GM12878 (cell line): ENCODE results near the gene LAYN. TPM values are rescaled to one million over a fixed set of nuclear protein-coding genes. Genes with fewer than 3 reads are reported as not detected.

Source experiments
- ATAC-seq: fragments of 200-7000 bp; cut with Tn5 transposase; 3 replicates; pipeline ENCODE4 v1.9.1; 2020; ENCODE audit warnings: mild to moderate bottlenecking, moderate library complexity
- BruUV-seq: library from RNA; stranded (reverse); fragments of 400-500 nt; replicated peaks from 2 replicates; lab custom pipeline; 2021; lab: Mats Ljungman, UMichigan
- CTCF ChIA-PET: fragments of 300-600 bp; sonication (Branson Sonifier 250); formaldehyde crosslinking; extraction: SDS; loops from one replicate; lab custom pipeline; 2021; ENCODE audit warnings: inconsistent platforms; lab: Yijun Ruan, JAX
- POLR2A ChIA-PET: fragments of 350-600 bp; formaldehyde crosslinking; extraction: SDS; loops from one replicate; lab custom pipeline; 2021; ENCODE audit warnings: inconsistent platforms; lab: Charles Lee
- RAD21 ChIA-PET: fragments of 300-600 bp; sonication (Branson Sonifier 250); formaldehyde crosslinking; loops from one replicate; lab custom pipeline; 2023; ENCODE audit warnings: antibody characterized with exemption; ENCODE audit not compliant: unreplicated experiment; lab: Charles Lee
- SMC1A ChIA-PET: fragments of 300-600 bp; sonication (Branson Sonifier 250); formaldehyde crosslinking; loops from one replicate; lab custom pipeline; 2023; ENCODE audit not compliant: unreplicated experiment, uncharacterized antibody; lab: Charles Lee
- DNase-seq: peaks from one replicate; pipeline ENCODE4 v3.0.0-alpha.2; 2011; ENCODE audit warnings: low read depth, low spot score
- FAIRE-seq: peaks from 3 replicates; lab custom pipeline; 2011; peaks lifted over from hg19 to GRCh38; lab: Jason Lieb, UNC
- H2AFZ ChIP-seq: 2 replicates; pipeline ENCODE4 v1.6.0; 2011; ENCODE audit warnings: low read depth, low read length, control low read depth; ENCODE audit not compliant: control insufficient read depth
- H3K27ac ChIP-seq: 2 replicates; pipeline ENCODE4 v1.5.1; 2011; ENCODE audit warnings: control low read depth; ENCODE audit not compliant: control insufficient read depth, insufficient read depth
- H3K27me3 ChIP-seq, 2 experiments: replicated peaks in 1 of 2; 2 replicates each; pipeline versions ENCODE4 v1.6.0 to v1.6.1; 2011; ENCODE audit warnings: low read length in 1 of 2; ENCODE audit not compliant: control insufficient read depth in 2 of 2, insufficient read depth in 2 of 2
- H3K36me3 ChIP-seq, 2 experiments: 2 replicates each; pipeline ENCODE4 v1.5.1; 2011; ENCODE audit warnings: low read length in 1 of 2; ENCODE audit not compliant: control insufficient read depth in 2 of 2, insufficient read depth in 2 of 2
- H3K4me1 ChIP-seq: 2 replicates; pipeline ENCODE4 v1.6.1; 2011; ENCODE audit warnings: mild to moderate bottlenecking, low read length, moderate library complexity, mixed read lengths; ENCODE audit not compliant: control insufficient read depth, insufficient read depth
- H3K4me2 ChIP-seq: 2 replicates; pipeline ENCODE4 v1.6.0; 2011; ENCODE audit warnings: control low read depth; ENCODE audit not compliant: control insufficient read depth, insufficient read depth
- H3K4me3 ChIP-seq: fragments of 200-600 bp; sonication (generic); 2 replicates; pipeline ENCODE4 v1.5.1; 2016
- H3K79me2 ChIP-seq: 2 replicates; pipeline ENCODE4 v1.6.0; 2011; ENCODE audit warnings: low read length; ENCODE audit not compliant: control insufficient read depth, insufficient read depth
- H3K9ac ChIP-seq: 2 replicates; pipeline ENCODE4 v1.8.0; 2011; ENCODE audit warnings: low read length, control low read depth, mixed read lengths; ENCODE audit not compliant: control insufficient read depth, insufficient read depth
- H3K9me3 ChIP-seq: replicated peaks from 3 replicates; pipeline ENCODE4 v1.5.1; 2011; ENCODE audit warnings: mild to moderate bottlenecking, low read length; ENCODE audit not compliant: control insufficient read depth, insufficient read depth
- H4K20me1 ChIP-seq: 2 replicates; pipeline ENCODE4 v1.6.0; 2011; ENCODE audit not compliant: control insufficient read depth, insufficient read depth
- CHD4 ChIP-seq: fragments of 200-600 bp; sonication (generic); IDR thresholded peaks from 2 replicates; pipeline ENCODE4 v1.6.1; 2016; ENCODE audit warnings: mild to moderate bottlenecking
- MXI1 ChIP-seq: fragments of 150-350 bp; IDR thresholded peaks from 2 replicates; pipeline ENCODE4 v1.6.1; 2011; ENCODE audit warnings: low read depth, mild to moderate bottlenecking, inconsistent platforms, low read length, improper control_type of control experiment
- PAX5 ChIP-seq: IDR thresholded peaks from 2 replicates; pipeline ENCODE4 v1.6.1; 2011; ENCODE audit warnings: low read depth, low read length, borderline replicate concordance
- RB1 ChIP-seq: fragments of 450-650 bp; formaldehyde crosslinking; IDR thresholded peaks from 2 replicates; pipeline ENCODE4 v1.6.1; 2017; ENCODE audit warnings: mild to moderate bottlenecking, borderline replicate concordance
- RBBP5 ChIP-seq: fragments of 200-600 bp; sonication (generic); conservative IDR thresholded peaks from 2 replicates; pipeline ENCODE4 v1.6.1; 2016
- SMARCA5 ChIP-seq: fragments of 450-650 bp; IDR thresholded peaks from 2 replicates; pipeline ENCODE4 v1.6.1; 2017; ENCODE audit warnings: mild to moderate bottlenecking
- WGBS: methylation state at CpG from one replicate; pipeline ENCODE4 v1.1.6; 2016; ENCODE audit warnings: low lambda C conversion rate; ENCODE audit not compliant: insufficient replicate concordance, insufficient coverage; ENCODE audit errors: missing lambda C conversion rate; 5-methylcytosine and 5-hydroxymethylcytosine counted together
- in situ Hi-C: fragments of 300-500 bp; cut with MboI; formaldehyde crosslinking; loops from 9 replicates; pipeline ENCODE4 v1.14.3; 2018; ENCODE audit warnings: mixed read lengths
- intact Hi-C: fragments of 100-400 bp; cut with micrococcal nuclease; formaldehyde crosslinking; loops from one replicate; pipeline ENCODE4 v1.14.2; 2022; ENCODE audit not compliant: unreplicated experiment
- polyA plus RNA-seq, 11 experiments: library from polyadenylated mRNA; depleted of rRNA in 4 of 11; unstranded in 6 of 11; stranded (reverse) in 5 of 11; fragments of >200 nt; fragmentation: Nextera tagmentation in 4 of 11; fragmentation: Illumina TruSeq in 1 of 11; extraction: Ambion mirVana in 4 of 11; extraction: Trizol in 1 of 11; gene quantifications; 1 replicate in 1 of 11; 2 replicates in 10 of 11; pipeline versions ENCODE4 v1.2.1 to v1.2.3, GENCODE V29; 2011 to 2016; ENCODE audit warnings: inconsistent platforms in 2 of 11, missing spikeins in 2 of 11, low read depth in 1 of 11
- total RNA-seq, 4 experiments: library from RNA; depleted of rRNA in 3 of 4; stranded (reverse); fragments of >200 nt in 3 of 4; fragmentation: Illumina TruSeq in 1 of 4; extraction: Trizol in 1 of 4; gene quantifications; 2 replicates each; pipeline versions ENCODE4 v1.2.1 to v1.2.3, GENCODE V29; 2013 to 2021
- TF ChIP-seq, protein P1 (sequence below): IDR thresholded peaks from 2 replicates; pipeline ENCODE4 v1.6.1; 2011; ENCODE audit warnings: borderline replicate concordance, low read depth, mild to moderate bottlenecking, moderate library complexity, low read length; ENCODE audit not compliant: insufficient read depth, poor library complexity, severe bottlenecking
- TF ChIP-seq, protein P2 (sequence below): fragments of 450-650 bp; IDR thresholded peaks from 2 replicates; pipeline ENCODE4 v1.6.1; 2017; ENCODE audit warnings: low read depth, mild to moderate bottlenecking, moderate library complexity

LAYN gene
- total and polyA plus RNA-seq, 10 of the 15 experiments (the other 5 are each of a cell fraction or from before 2014, with no cell fraction given): 0.06 to 0.14 (median 0.10) TPM; not detected in 7

DNA sequence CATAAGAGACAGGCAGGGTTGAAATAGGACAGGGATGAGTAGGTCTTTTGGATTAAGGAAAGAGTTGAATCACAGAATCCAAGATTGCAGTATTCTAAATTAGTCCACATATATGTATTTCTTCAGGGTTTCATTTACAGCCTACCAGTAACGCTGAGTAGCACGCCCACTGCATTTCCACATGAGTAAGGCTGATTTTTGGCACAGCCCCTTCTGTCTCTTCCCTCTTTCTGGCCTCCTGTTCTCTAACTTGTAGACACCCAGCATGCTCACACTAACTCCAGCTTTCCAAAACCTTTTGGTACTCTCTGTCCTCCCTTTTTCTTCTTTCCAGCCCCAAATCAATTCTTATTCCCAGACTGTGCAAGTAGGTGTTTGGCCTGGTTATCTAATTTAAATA is 58.0 kb downstream of the LAYN start:
- H3K27me3 ChIP-seq: no peaks in the 10 kb centered on the region
- POLR2A ChIA-PET: interaction anchor here (0.6 to 1.4 kb wide), 2 partner anchors 12 to 311 kb away, joined by 3 to 5 read pairs; no protein-coding TSS in a partner anchor
- no peak overlapping the region for H3K27ac ChIP-seq
- intact Hi-C loops: no loop called here
- H3K4me3 ChIP-seq: no peak overlapping the region
- H2AFZ ChIP-seq: no peak overlapping the region; the same call in 1 of the 2 replicates
- no peak for TF ChIP-seq RBBP5
- TF ChIP-seq, protein P1, sequence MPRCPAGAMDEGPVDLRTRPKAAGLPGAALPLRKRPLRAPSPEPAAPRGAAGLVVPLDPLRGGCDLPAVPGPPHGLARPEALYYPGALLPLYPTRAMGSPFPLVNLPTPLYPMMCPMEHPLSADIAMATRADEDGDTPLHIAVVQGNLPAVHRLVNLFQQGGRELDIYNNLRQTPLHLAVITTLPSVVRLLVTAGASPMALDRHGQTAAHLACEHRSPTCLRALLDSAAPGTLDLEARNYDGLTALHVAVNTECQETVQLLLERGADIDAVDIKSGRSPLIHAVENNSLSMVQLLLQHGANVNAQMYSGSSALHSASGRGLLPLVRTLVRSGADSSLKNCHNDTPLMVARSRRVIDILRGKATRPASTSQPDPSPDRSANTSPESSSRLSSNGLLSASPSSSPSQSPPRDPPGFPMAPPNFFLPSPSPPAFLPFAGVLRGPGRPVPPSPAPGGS: no peak
- no peak for TF ChIP-seq CHD4
- TF ChIP-seq SMARCA5: no peak
- no peak for TF ChIP-seq MXI1
- TF ChIP-seq PAX5: no peak
- TF ChIP-seq, protein P2, sequence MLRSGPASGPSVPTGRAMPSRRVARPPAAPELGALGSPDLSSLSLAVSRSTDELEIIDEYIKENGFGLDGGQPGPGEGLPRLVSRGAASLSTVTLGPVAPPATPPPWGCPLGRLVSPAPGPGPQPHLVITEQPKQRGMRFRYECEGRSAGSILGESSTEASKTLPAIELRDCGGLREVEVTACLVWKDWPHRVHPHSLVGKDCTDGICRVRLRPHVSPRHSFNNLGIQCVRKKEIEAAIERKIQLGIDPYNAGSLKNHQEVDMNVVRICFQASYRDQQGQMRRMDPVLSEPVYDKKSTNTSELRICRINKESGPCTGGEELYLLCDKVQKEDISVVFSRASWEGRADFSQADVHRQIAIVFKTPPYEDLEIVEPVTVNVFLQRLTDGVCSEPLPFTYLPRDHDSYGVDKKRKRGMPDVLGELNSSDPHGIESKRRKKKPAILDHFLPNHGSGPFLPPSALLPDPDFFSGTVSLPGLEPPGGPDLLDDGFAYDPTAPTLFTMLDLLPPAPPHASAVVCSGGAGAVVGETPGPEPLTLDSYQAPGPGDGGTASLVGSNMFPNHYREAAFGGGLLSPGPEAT: no peak
- no peak for TF ChIP-seq RB1
- TF ChIP-seq, all 136 proteins: peak for 0
- ATAC-seq (no peak), DNase-seq (no peak), FAIRE-seq (no peak)
- peaks cover 12% of the 10 kb centered on the region for H3K79me2 ChIP-seq
- no peaks in the 10 kb centered on the region for H4K20me1 ChIP-seq
- ChIA-PET CTCF (interaction anchor here (1.0 to 3.5 kb wide), 8 partner anchors 11 to 247 kb away, joined by 3 to 26 read pairs (median 8); partner anchors contain the start of gene PPP2R1B), RAD21 (interaction anchor here (0.6 to 2.8 kb wide), 5 partner anchors 12 to 272 kb away, joined by 3 to 22 read pairs (median 3); no protein-coding TSS in a partner anchor), SMC1A (interaction anchor here (0.8 to 2.5 kb wide), 6 partner anchors 9 to 244 kb away, joined by 3 to 30 read pairs (median 7); no protein-coding TSS in a partner anchor)
- H3K4me1 ChIP-seq: peaks cover 7% of the 10 kb centered on the region
- no TSS peak for BruUV-seq
- H3K4me2 ChIP-seq: no peak overlapping the region
- 43% methylated on average over 2 of the region's 2 CpGs for WGBS
- H3K9me3 ChIP-seq: no peaks in the 10 kb centered on the region
- in situ Hi-C loops: no loop called here
- no peak overlapping the region for H3K9ac ChIP-seq
- no peaks in the 10 kb centered on the region for H3K36me3 ChIP-seq
